GM12801 (cell line): ENCODE data around the gene ODF2.

ENCODE experiments used
- CTCF ChIP-seq: IDR thresholded peaks from one replicate; pipeline ENCODE4 v1.5.1; 2011; ENCODE audit warnings: control low read depth; ENCODE audit not compliant: insufficient read length; ENCODE audit errors: extremely low read depth

The ODF2 gene

GRCh38 chr9:128495296-128495695 is 39.5 kb downstream of the ODF2 start:
- TF ChIP-seq CTCF: no peak

- no peak for TF ChIP-seq CTCF
Observed at GRCh38 chr9:128495804-128496417, 40.1 kb downstream of the ODF2 start.

GRCh38 chr9:128497824-128498610 is 42.2 kb downstream of the ODF2 start:
- no peak for TF ChIP-seq CTCF

GRCh38 chr9:128498911-128499310 is 43.1 kb downstream of the ODF2 start:
- no peak for TF ChIP-seq CTCF

GRCh38 chr9:128499920-128500319 is 44.1 kb downstream of the ODF2 start:
- no peak for TF ChIP-seq CTCF

GRCh38 chr9:128503870-128504269 is 48.1 kb downstream of the ODF2 start:
- no peak for TF ChIP-seq CTCF

GRCh38 chr9:128504485-128505413 is 48.9 kb downstream of the ODF2 start, which contains the start of gene GLE1:
Gene GLE1 (plus strand): TSS chr9:128504719. CDS start chr9:128504806, 87 bp downstream.
- no peak for TF ChIP-seq CTCF
